Gastroesophageal sphincter (tissue), 4 donors: ENCODE data around the gene INPP1. TPM values are rescaled to one million over a fixed set of nuclear protein-coding genes. Genes with fewer than 3 reads are reported as not detected.
"Not testable (repeated sequence)": the region's sequence is repeated elsewhere in the genome, so short reads cannot be mapped to it uniquely, and the experiment has no call there.

Source experiments
- ATAC-seq: fragments of 150-250 bp; one replicate; pipeline ENCODE4 v1.9.1; 2016; ENCODE audit warnings: mild to moderate bottlenecking, moderate library complexity
- H3K27ac ChIP-seq, 4 donors: fragments of 200-600 bp; sonication (generic) in 3 of 4; 1 replicate in 3 of 4; 2 replicates in 1 of 4; pipeline ENCODE4 v1.5.1; 2016 to 2019
- H3K27me3 ChIP-seq: fragments of 200-600 bp; sonication (generic); one replicate; pipeline ENCODE4 v1.5.1; 2019
- H3K36me3 ChIP-seq, 2 donors: fragments of 200-600 bp; sonication (generic); one replicate each; pipeline ENCODE4 v1.5.1; 2019; ENCODE audit warnings: control low read depth in 1 of 2
- H3K4me1 ChIP-seq, 3 donors: fragments of 200-600 bp; sonication (generic); 1 replicate in 2 of 3; 2 replicates in 1 of 3; pipeline ENCODE4 v1.5.1; 2016 to 2019; ENCODE audit warnings: control low read depth in 2 of 3
- H3K4me3 ChIP-seq, 2 donors: fragments of 200-600 bp; sonication (generic); one replicate each; pipeline ENCODE4 v1.5.1; 2019; ENCODE audit warnings: mild to moderate bottlenecking in 1 of 2, moderate library complexity in 1 of 2
- H3K9me3 ChIP-seq, 3 donors: fragments of 200-600 bp; sonication (generic); one replicate each; pipeline ENCODE4 v1.5.1; 2017 to 2019; ENCODE audit warnings: control low read depth in 2 of 3
- CTCF ChIP-seq, 4 experiments: fragments of 200-600 bp in 2 of 4; fragments of 450-650 bp in 2 of 4; sonication (generic) in 1 of 4; IDR thresholded peaks; one replicate each; pipeline ENCODE4 v1.5.1; 2017 to 2019; ENCODE audit warnings: antibody characterized with exemption in 4 of 4, mild to moderate bottlenecking in 2 of 4, moderate library complexity in 2 of 4
- EP300 ChIP-seq: sonication (generic); formaldehyde crosslinking; IDR thresholded peaks from one replicate; pipeline ENCODE4 v1.6.1; 2017; ENCODE audit warnings: antibody characterized with exemption, mild to moderate bottlenecking
- POLR2A ChIP-seq, 2 donors: fragments of 450-650 bp; IDR thresholded peaks; one replicate each; pipeline ENCODE4 v1.6.1; 2017; ENCODE audit warnings: antibody characterized with exemption in 2 of 2, mild to moderate bottlenecking in 2 of 2, moderate library complexity in 1 of 2
- POLR2AphosphoS5 ChIP-seq: sonication (generic); formaldehyde crosslinking; IDR thresholded peaks from one replicate; pipeline ENCODE4 v1.6.1; 2017; ENCODE audit warnings: antibody characterized with exemption
- WGBS, 2 donors: methylation state at CpG; one replicate each; pipeline ENCODE4 v1.1.5; 2018; ENCODE audit warnings: low coverage in 1 of 2; 5-methylcytosine and 5-hydroxymethylcytosine counted together
- total RNA-seq, 4 donors: library from RNA; depleted of rRNA; stranded (reverse); fragments of >200 nt; gene quantifications; one replicate each; pipeline ENCODE4 v1.1.0, GENCODE V29; 2016

The INPP1 gene
- total RNA-seq, 4 donors from 2014 or later = 18.3 to 27.7 (median 22.9) TPM

- 48 to 65% methylated on average over 8 of the region's 8 CpGs for WGBS, 2 donors
- no peaks in the 10 kb centered on the region for H3K4me1 ChIP-seq
These were observed 10.0 kb upstream of the INPP1 start for GRCh38 chr2:190333395-190333794.

GRCh38 chr2:190333928-190334327 lies 9.5 kb upstream of the INPP1 start:
- H3K4me1 ChIP-seq = no peaks in the 10 kb centered on the region
- H3K4me3 ChIP-seq = no peak overlapping the region
- no peak for ATAC-seq
- TF ChIP-seq POLR2A (IDR thresholded peaks at IDR 0.05) (no peak), CTCF (IDR thresholded peaks at IDR 0.05) (no peak), POLR2AphosphoS5 (no peak), EP300 (no peak)
- H3K36me3 ChIP-seq = no peaks in the 10 kb centered on the region
- H3K27me3 ChIP-seq = no peaks in the 10 kb centered on the region
- no peak overlapping the region for H3K27ac ChIP-seq
- 66 to 75% methylated on average over 2 of the region's 2 CpGs for WGBS, 2 donors
- no peaks in the 10 kb centered on the region for H3K9me3 ChIP-seq

More at GRCh38 chr2:190333395-190333794, 10.0 kb upstream of the INPP1 start:
- Histone ChIP-seq H3K27ac (no peak overlapping the region), H3K4me3 (no peak overlapping the region), H3K9me3 (no peaks in the 10 kb centered on the region), H3K27me3 (no peaks in the 10 kb centered on the region), H3K36me3 (no peaks in the 10 kb centered on the region)
- no peak for ATAC-seq
- no peak for TF ChIP-seq POLR2A (IDR thresholded peaks at IDR 0.05)
- no peak for TF ChIP-seq CTCF (IDR thresholded peaks at IDR 0.05)
- TF ChIP-seq POLR2AphosphoS5 = no peak
- no peak for TF ChIP-seq EP300

- Histone ChIP-seq H3K4me3 (no peak overlapping the region), H3K4me1 (no peaks in the 10 kb centered on the region), H3K27me3 (no peaks in the 10 kb centered on the region), H3K9me3 (no peaks in the 10 kb centered on the region), H3K36me3 (no peaks in the 10 kb centered on the region), H3K27ac (no peak overlapping the region)
- WGBS, 2 donors = 64 to 68% methylated on average over 8 of the region's 8 CpGs
- no peak for ATAC-seq
- TF ChIP-seq POLR2A (IDR thresholded peaks at IDR 0.05) (no peak), EP300 (no peak), CTCF (IDR thresholded peaks at IDR 0.05) (no peak), POLR2AphosphoS5 (no peak)
These were observed 8.7 kb upstream of the INPP1 start for GRCh38 chr2:190334479-190335224.

GRCh38 chr2:190335225-190335559 lies 8.2 kb upstream of the INPP1 start:
- ATAC-seq = no peak
- no peak overlapping the region for H3K27ac ChIP-seq
- no peaks in the 10 kb centered on the region for H3K4me1 ChIP-seq
- no peaks in the 10 kb centered on the region for H3K9me3 ChIP-seq
- TF ChIP-seq POLR2AphosphoS5 = no peak
- TF ChIP-seq EP300 = no peak
- no peak for TF ChIP-seq POLR2A (IDR thresholded peaks at IDR 0.05)
- TF ChIP-seq CTCF (IDR thresholded peaks at IDR 0.05) = no peak
- H3K27me3 ChIP-seq = no peaks in the 10 kb centered on the region
- H3K36me3 ChIP-seq = no peaks in the 10 kb centered on the region
- H3K4me3 ChIP-seq = no peak overlapping the region

- ATAC-seq, H3K9me3 ChIP-seq, H3K4me1 ChIP-seq, H3K27ac ChIP-seq, H3K27me3 ChIP-seq, H3K4me3 ChIP-seq, H3K36me3 ChIP-seq: not testable (repeated sequence)
- 86% methylated on average over 3 of the region's 4 CpGs; no CpG with 5 or more reads in 1 of the 2 donors for WGBS, 2 donors
These were observed 7.8 kb upstream of the INPP1 start for GRCh38 chr2:190335584-190335983.
